Left cardiac atrium (tissue), 4 donors: ENCODE measurements around the gene TST. TPM values are rescaled to one million over a fixed set of nuclear protein-coding genes. Genes with fewer than 3 reads are reported as not detected.

Experiments used
- ATAC-seq, 2 donors: fragments of 200-7000 bp; cut with Tn5 transposase; one replicate each; pipeline ENCODE4 v1.9.1; 2020; ENCODE audit warnings: mild to moderate bottlenecking in 2 of 2, moderate library complexity in 2 of 2
- DNase-seq: peaks from one replicate; pipeline ENCODE4 v3.0.0-alpha.2; 2020
- intact Hi-C, 2 donors: fragments of 100-400 bp; cut with DNase I; formaldehyde crosslinking; loops; one replicate each; pipeline versions ENCODE4 v1.14.1 to v1.15.1; 2022 to 2023
- total RNA-seq, 2 donors: library from RNA; stranded (reverse); fragmentation: NEBNext Ultra II Directional; extraction: Animal tissue kit (Norgen Biotek cat#: 25700); gene quantifications; one replicate each; pipeline ENCODE4 v1.2.1, GENCODE V29; 2021
- donor health status: DM: no; HTN: yes; CAD: no.
- donor health status: DM: no; HTN: yes; CAD: no; lungs with severe emphysema.
- donor health status: DM: yes; HTN: yes; CAD: no.
- donor health status: Dilated cardiomyopathy.

Gene TST
- total RNA-seq, 2 donors from 2014 or later: 33.3 to 35.5 TPM

DNA sequence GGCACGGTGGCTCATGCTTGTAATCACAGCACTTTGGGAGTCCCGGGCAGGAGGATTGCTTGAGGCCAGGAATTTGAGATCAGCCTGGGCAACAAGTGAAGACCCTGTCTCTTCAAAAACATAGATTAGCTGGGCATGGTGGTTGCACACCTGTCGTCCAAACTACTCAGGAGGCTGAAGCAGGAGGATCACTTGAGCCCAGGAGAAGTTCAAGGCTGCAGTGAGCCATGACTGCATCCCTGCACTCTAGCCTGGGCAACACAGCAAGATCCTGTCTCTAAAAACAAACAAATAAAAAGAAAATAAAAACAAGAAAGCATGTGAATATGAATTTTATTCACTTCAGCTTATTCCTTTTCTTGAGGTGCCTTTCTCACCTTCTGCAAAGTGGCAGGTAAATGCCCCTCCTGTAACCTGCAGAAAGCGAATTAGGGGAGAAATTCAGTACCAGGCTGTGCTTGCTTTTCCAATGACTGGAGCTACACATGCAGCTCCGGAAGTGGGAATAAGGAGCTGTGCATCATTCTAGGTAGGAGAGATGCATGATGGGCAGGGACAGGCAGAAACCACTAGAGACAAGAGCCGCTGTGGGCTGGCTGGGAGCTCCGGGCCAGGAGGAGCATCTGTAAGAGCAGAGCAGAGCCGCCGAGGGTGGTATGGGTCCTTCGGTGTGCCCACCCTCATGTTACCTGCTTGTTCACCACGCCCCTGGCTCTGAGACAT lies 17.6 kb upstream of the TST start:
- ATAC-seq: no peak
- DNase-seq: no peak
- intact Hi-C loops: no loop called here

DNA sequence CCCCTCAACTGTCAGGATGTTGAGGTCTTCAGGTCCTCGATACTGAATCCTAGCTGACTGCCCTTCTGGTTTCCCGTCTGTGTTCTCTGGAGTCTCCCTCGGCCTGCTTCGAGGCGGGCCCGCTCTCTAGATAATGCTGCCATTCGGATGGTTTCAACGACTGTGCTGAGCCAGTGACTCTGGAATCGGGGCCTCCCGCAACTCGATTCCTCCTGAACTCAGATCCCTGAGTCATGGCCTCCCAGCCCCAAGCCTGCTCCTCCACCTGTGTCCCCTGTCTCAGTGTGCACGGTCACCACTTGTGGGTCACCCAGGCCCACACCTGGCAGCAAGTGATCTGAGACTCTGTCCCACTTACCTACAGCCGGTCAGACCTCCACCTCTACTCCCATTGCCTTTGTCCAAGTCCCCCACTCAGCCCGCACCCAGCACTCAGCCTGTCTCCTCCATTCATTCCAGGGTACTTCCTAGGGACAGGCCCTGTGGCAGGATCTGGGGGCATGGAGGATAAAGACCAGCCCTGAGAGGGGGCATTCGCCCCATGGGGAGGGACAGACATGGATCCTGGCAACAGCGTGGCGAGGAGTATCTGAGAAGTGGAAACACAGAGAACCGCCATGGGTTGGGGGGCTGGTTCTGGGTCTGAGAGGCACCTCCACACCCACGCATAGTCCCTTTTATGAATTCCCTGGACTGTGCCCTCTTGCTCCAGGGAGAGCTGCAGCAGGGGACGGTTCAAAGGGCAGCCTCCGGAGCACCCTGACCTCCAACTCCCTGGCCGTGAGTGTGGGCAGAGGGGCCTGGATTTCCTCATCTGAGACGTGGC lies 14.6 kb upstream of the TST start:
- intact Hi-C loops: no loop called here
- ATAC-seq (no peak), DNase-seq (no peak)

DNA sequence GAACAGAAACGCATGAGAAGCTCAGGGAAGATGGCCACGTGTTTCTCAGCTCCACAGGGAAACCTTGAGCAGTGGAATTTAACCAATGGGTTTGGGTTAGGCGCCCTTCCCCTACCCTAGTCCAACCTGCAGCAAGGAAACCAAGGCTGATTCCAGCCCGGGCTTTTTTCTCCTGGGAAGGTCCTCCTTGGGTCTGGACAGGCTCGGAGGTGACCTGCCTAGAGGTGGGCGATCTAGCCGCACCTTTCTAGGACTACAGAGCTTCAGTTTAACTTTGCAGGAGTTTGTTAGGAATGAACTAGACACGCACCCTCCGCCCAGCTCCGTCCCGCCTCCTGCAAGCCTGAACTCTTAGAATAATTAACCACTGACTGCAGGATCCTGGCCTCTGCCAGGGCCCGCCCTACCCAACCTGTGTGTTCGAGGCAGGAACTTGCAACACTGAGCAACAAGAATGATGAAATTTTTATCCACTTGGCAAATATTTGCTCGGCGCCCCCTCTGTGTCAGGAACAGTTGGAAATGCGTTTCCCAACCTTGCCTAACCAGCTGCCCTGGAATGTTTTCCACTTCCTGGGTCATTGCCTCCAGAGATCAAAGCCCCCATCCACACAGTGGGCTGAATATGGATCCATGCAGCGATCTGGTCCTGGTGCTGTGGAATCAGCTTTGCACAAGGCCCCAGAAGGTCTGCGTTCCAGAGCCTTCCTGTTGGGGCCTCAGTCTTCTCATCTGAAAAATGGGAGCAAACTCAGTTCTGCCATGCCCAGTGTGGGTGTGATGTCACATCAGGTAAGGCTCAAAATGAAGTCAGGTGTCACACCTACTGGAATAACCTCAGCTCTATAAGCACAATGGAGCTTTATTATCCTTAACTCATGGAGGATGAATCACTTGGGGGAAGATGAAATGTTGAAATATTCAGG lies 13.6 kb upstream of the TST start:
- DNase-seq (peak; percentile 59), ATAC-seq (peak; percentile 71 to 91)
- intact Hi-C loops: no loop called here

DNA sequence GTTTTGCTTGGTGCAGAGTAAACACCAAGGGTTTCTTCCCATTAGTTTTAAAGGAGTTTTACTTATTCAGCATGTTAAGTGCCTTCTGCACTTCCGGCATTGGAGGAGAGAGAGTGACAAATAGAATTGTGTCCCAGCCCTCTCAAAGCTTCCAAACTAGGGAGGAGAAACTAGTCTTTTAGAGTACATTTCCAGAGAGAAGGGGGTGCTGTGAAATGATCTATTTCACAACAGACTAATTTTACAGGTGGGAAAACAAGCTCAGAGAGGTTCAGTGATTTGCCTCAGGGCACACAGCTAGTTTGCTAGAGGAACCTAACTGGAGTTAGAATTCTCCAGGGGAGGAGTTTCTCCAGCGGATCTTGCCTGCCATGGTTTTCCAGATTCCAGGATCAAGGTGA lies 12.9 kb upstream of the TST start:
- intact Hi-C loops: no loop called here
- ATAC-seq (no peak), DNase-seq (no peak)

DNA sequence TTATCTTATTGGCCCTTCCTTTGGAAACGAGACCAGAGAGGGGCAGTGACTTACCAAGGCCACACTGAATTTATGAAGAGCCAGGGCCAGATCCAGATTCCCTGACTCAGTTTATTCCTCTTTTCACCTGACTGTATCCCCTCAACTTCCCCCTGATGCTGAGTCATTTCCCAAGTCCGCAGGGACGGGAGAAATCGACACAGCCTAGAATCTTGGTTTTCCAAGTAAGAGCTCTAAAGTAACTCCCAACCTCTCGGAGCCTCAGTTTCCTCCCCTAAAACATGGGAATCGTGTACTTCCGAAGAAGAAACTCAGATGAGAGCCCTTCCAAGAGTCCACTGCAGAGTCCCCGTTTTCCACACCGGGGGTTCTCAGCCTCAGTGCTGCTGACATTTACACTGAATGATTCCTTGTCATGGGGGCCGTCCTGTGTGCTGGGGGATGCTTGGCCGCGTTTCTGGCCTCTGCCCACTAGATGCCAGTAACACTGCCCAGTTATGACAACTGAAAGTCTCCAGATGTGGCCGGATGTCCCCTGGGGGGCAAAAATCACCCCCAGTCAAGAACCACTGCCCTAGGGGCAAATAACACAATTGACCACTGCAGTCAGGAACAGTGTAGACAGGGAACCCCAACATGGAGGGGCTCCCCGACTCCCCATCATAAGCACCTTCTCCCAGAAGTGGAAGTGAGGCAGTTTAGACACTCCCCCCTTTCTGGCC lies 11.5 kb upstream of the TST start:
- ATAC-seq (no peak), DNase-seq (no peak)
- intact Hi-C loops: no loop called here

DNA sequence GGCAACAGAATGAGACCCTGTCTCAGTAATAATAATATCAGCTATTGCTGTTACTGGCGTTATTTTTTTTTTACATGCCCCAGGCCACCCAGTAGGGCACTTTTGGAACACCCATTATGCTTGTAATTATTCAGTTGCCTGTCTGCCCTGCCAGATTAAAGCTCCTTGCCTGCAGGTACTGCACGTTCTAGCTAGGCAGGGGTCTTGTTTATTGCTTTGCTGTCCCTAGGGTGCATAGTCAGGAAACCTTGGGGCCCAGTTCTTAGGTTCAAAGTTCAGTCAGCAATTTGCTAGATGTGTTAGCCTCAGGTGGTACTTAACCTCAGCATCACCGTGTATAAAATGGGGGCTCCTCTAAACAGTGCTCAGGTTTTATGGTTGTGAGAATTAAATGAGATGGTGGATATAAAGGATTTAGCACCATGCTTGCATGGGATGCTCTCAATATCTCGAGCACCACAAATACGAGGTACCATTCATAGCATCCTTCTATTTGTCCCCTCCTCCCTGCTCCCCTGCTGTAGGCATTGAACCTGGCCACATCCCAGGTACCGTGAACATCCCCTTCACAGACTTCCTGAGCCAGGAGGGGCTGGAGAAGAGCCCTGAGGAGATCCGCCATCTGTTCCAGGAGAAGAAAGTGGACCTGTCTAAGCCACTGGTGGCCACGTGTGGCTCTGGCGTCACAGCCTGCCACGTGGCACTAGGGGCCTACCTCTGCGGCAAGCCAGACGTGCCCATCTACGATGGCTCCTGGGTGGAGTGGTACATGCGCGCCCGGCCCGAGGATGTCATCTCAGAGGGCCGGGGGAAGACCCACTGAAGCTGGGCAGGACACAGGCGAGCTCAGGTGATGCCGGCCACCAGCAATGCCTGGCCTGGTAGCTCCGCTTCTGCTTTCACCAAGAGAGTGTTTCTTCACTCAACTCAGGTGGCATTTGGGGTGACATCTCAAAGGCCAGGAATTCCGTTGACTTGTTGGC lies 9.7 kb upstream of the TST start:
- ATAC-seq (no peak), DNase-seq (no peak)
- intact Hi-C loops: no loop called here

DNA sequence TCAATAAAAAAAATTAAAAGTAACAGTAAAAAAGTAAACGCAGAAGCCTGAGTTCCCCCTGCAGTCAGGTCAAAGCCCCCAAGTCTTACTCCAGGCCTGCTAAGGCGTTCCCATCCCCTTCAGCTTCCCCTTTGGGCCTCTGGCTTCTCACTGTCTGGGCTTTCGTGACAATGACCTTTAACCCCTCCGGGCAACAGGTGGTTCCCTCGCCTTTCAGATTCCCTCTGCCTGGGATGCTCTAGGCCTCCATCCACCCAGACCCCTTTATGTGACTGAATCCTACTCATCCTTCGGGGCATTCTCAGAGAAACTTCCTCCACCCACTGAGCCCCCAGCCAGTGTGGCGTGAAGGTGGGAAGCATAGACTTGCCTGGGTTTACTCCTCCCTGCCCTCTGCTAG lies 8.3 kb upstream of the TST start:
- intact Hi-C loops: no loop called here
- ATAC-seq: no peak
- no peak for DNase-seq

DNA sequence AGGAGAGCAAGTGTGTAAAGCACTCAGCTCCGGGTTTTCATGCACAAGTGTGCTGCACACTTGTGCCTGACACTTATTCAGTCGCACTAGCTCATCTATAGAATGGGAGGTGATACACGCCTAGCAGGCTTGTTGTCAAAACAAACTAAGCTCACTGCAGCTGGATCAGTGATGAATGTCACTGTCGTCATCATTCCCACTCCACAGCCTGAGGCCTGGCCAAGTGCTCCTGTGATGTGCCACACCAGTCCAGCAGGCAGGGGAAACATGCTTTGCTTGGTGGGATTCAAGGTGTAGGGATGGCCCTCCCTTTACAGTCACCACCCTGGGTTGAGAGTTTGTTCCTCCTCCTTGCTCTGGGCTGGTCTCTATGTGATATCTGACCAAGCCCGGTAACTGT lies 7.1 kb upstream of the TST start:
- intact Hi-C loops: no loop called here
- ATAC-seq (peak in 1 of 2 donors; percentile 19), DNase-seq (no peak)

DNA sequence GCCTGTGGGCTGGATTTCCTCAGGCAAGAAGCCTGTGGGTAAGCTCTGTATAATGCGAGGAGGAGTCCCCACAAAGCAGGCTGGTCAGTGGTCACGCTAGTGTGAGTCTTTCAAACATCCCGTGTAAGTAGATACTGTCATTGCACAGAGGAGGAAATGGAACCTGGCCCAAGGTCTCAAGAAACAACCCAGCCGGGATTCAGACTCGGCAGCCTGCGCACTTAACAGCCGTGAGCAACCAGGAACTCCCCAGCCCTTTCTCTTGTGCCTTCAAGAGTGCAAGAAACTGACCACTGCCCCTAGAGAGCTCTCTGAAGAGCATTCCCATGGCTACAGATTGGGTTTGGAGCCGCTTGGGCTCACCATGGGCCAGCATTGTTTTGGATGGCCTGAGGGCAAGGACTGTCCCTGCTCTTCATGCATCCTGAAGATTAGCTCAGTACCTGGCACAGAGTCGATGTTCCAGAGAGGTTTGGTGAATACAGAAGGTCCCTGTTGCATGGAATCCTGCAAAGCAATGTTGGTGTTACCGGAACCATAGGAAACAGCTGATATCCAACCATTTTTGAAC lies 6.3 kb upstream of the TST start:
- intact Hi-C loops: no loop called here
- DNase-seq: no peak
- no peak for ATAC-seq

DNA sequence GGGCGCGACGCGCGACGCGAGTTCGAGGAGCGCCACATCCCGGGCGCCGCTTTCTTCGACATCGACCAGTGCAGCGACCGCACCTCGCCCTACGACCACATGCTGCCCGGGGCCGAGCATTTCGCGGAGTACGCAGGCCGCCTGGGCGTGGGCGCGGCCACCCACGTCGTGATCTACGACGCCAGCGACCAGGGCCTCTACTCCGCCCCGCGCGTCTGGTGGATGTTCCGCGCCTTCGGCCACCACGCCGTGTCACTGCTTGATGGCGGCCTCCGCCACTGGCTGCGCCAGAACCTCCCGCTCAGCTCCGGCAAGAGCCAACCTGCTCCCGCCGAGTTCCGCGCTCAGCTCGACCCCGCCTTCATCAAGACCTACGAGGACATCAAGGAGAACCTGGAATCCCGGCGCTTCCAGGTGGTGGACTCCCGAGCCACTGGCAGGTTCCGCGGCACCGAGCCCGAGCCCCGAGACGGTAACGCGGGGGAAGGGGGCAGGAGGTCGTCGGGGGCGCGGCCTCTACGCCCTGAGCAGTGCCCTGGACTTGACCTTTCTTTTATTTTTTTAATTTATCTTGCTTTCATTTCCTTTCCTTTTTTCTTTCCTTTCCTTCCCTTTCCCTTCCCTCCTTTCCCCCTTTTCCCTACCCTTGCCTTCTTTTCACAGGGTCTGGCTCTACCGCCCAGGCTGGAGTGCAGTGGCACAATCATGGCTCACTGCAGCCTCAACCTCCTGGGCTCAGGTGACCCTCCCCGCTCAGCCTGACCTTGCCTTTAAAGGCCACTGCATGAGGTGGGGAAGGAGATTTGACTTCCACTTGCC lies 5.3 kb upstream of the TST start:
- intact Hi-C loops: no loop called here
- DNase-seq (no peak), ATAC-seq (no peak)

DNA sequence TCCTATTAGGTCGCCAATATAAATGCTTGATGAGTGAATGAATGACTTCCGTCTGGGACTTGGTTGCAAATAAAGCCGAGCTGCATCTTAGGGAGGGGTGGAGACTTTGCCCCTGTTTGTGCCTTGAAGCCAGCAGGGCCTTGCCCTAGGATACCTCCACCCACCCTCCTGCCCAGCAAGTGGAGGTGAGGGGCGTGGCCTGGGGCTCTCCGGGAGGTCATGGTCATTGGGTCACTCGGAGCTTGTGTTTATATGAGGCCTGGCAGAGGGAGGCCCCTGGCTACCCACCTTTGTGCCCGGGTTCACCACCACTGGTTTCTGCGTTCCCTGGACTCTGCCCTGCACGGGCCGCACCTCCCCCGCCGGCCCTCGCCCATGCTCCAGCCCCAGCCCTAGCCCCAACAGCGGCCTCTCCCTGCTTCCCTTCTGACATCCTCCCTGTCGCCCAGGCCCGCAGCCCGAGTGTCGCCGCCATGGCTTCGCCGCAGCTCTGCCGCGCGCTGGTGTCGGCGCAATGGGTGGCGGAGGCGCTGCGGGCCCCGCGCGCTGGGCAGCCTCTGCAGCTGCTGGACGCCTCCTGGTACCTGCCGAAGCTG lies 4.6 kb upstream of the TST start:
- DNase-seq (no peak), ATAC-seq (no peak)
- intact Hi-C loops: no loop called here

DNA sequence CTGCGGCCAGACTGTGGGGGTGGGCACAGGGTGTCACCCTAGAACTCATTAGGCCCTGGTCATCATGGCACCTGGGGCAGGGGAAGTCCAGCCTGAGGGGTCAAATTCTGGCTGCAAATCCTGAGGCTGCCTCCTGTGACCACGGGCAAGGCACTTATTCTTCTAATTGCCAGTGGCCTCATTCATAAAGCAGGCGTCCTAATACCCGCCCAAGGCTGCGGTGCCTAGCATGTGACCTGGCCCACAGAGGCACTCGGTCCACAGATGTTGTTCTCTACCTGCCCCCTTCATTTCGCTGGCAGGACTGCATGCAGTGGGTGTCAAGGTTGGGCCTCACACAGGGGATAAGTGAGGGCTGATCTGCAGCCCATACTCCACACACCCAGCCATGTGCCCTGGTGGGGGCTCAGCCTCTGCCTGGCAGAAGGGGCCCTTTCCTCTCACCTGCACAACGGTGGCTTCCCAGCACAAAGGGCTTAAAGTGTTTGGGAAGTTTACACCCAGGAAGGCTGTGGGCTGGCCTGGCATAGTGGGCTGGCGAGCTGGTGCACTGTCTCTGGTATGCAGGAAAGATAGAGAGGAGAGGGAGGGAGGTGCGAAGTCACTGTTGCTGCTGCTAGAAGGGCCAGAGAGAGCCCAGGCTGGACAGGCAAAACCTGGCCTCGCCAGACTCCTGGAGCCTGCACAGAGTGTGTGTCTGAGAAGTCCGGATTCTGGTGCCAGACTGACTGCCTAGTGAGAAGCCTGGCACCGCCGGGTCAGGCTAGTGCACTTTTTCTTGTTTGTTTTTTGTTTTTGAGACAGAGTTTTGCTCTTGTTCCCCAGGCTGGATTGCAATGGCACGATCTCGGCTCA lies 3.5 kb upstream of the TST start:
- DNase-seq (no peak), ATAC-seq (peak; percentile 3 to 9)
- intact Hi-C loops: no loop called here

DNA sequence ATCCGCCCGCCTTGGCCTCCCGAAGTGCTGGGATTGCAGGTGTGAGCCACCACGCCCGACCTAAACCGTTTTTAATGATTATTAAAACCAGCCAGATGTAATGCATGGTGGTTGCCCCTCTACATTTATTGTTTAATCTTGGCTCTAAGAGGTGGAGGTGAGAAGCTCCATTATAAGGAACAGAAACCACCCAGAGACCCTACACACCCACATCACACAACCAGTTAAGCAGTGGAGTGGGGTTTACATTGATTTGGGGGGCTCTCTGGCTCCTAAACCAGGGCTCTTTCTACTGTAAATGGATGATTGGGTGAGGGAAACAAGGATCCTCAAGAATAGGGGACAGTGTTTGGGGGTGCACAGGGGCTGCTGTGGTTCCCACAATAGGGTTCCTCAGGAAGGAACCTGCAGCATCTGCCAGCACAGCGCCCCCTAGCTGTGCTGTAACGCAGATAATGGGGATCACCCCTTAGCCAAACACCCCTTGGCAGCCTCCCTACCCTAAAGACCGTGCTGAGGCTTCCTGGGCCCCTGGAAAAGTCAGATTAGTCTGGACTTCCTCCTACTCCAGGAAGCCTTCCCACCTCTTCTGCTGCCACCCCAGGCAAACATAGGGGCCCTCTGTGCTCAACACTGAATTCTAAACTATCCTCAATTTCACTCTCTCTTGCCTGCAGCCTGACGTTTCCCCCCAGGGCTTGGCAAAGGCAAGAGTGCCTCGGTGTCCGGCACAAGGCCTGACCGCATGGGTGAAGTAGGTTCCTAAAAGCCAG lies 2.6 kb upstream of the TST start:
- intact Hi-C loops: no loop called here
- no peak for ATAC-seq
- peak; percentile 58 for DNase-seq

DNA sequence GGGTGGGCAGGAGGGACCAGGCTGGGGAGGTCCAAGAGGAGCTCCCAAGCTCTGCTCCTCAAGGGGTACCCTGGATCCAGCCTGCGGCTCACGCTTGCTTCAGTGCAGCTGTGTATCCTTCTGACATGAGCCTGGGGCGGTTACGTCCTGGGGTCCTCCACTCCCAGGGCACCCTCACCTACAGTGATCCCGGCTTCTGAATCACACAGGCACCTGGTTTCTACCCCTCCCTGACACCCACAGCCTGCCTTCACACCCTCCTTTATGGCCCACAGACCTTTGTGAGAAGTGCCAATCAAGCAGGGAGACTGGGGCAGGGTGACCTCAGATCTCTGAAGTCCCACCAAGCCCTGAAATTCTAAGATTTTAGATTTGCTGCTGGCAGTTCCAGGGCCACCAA lies 1.8 kb upstream of the TST start:
- DNase-seq: no peak
- ATAC-seq: no peak
- intact Hi-C loops: no loop called here

DNA sequence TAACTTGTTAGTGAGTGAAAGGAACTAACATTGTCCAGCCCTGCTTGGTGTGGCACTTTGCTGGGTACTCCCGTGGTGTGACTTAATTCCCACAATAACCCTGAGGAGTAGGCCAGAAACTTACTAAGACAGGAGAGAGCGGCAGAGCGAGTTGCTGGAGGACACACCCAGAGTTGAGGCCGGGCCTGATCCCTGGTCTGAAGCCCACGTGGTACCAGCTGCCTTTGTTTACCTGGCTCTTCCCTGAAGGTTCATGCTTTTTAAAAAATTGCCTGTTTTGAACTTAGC lies 889 bp upstream of the TST start:
- intact Hi-C loops: no loop called here

More for the DNA sequence above, 889 bp upstream of the TST start:
- peak; percentile 14 to 43 for ATAC-seq
- DNase-seq: no peak
